Glutamatergic neuron (in vitro differentiated cells): ENCODE measurements around the gene DAPK1. TPM values are rescaled to one million over a fixed set of nuclear protein-coding genes. Genes with fewer than 3 reads are reported as not detected.
A peak's percentile ranks its signal among the peaks of the same experiment; 100 is the strongest.

ENCODE experiments used
- DNase-seq: peaks from one replicate; pipeline ENCODE4 v3.0.0; 2022
- H3K27ac Mint-ChIP-seq: one replicate; pipeline ENCODE4 v1.8.0; 2020; ENCODE audit warnings: mild to moderate bottlenecking, mixed read lengths, inconsistent platforms; ENCODE audit not compliant: unreplicated experiment
- H3K27me3 Mint-ChIP-seq: one replicate; pipeline ENCODE4 v1.8.0; 2020; ENCODE audit warnings: mild to moderate bottlenecking, moderate library complexity, mixed read lengths, inconsistent platforms; ENCODE audit not compliant: unreplicated experiment
- H3K36me3 Mint-ChIP-seq: one replicate; pipeline ENCODE4 v1.8.0; 2020; ENCODE audit warnings: mild to moderate bottlenecking, mixed read lengths, inconsistent platforms; ENCODE audit not compliant: unreplicated experiment
- H3K4me1 Mint-ChIP-seq: one replicate; pipeline ENCODE4 v1.8.0; 2020; ENCODE audit warnings: mild to moderate bottlenecking, low read depth, mixed read lengths, inconsistent platforms; ENCODE audit not compliant: unreplicated experiment
- H3K4me3 Mint-ChIP-seq: one replicate; pipeline ENCODE4 v1.8.0; 2020; ENCODE audit warnings: mild to moderate bottlenecking, mixed read lengths, inconsistent platforms; ENCODE audit not compliant: unreplicated experiment
- H3K9me3 Mint-ChIP-seq: one replicate; pipeline ENCODE4 v1.8.0; 2020; ENCODE audit warnings: mild to moderate bottlenecking, moderate library complexity, mixed read lengths, inconsistent platforms; ENCODE audit not compliant: unreplicated experiment
- CTCF ChIP-seq: fragments of 200-600 bp; sonication (generic); IDR thresholded peaks from one replicate; pipeline ENCODE4 v1.5.0; 2021; ENCODE audit not compliant: partially characterized antibody, unreplicated experiment
- total RNA-seq: library from RNA; stranded (reverse); fragmentation: NEBNext Ultra II Directional; extraction: Animal tissue kit (Norgen Biotek cat#: 25700); gene quantifications from one replicate; pipeline ENCODE4 v1.2.1, GENCODE V29; 2021; ENCODE audit not compliant: unreplicated experiment

Gene DAPK1
- total RNA-seq, 1 donor from 2014 or later, result 384 TPM

GRCh38 chr9:87490225-87490624 lies 7.4 kb upstream of the DAPK1 start:
- DNase-seq, result no peak
- H3K27me3 Mint-ChIP-seq, result no peaks in the 10 kb centered on the region
- no peak overlapping the region for H3K27ac Mint-ChIP-seq
- peaks cover 9% of the 10 kb centered on the region for H3K9me3 Mint-ChIP-seq
- peaks cover 8% of the 10 kb centered on the region for H3K4me1 Mint-ChIP-seq
- H3K36me3 Mint-ChIP-seq, result no peaks in the 10 kb centered on the region
- no peak overlapping the region for H3K4me3 Mint-ChIP-seq
- TF ChIP-seq CTCF, result no peak

GRCh38 chr9:87490907-87491306 lies 6.8 kb upstream of the DAPK1 start:
- Mint-ChIP-seq H3K4me1 (peaks cover 15% of the 10 kb centered on the region), H3K4me3 (no peak overlapping the region), H3K27ac (no peak overlapping the region), H3K36me3 (no peaks in the 10 kb centered on the region), H3K9me3 (peaks cover 11% of the 10 kb centered on the region), H3K27me3 (no peaks in the 10 kb centered on the region)
- no peak for TF ChIP-seq CTCF
- no peak for DNase-seq

- Mint-ChIP-seq H3K27me3 (no peaks in the 10 kb centered on the region), H3K4me3 (no peak overlapping the region)
- TF ChIP-seq CTCF, result no peak
Observed at GRCh38 chr9:87491523-87491922, 6.1 kb upstream of the DAPK1 start.

GRCh38 chr9:87492642-87493041 lies 5.0 kb upstream of the DAPK1 start:
- H3K36me3 Mint-ChIP-seq, result no peaks in the 10 kb centered on the region
- no peak overlapping the region for H3K4me3 Mint-ChIP-seq
- no peak for DNase-seq
- H3K27ac Mint-ChIP-seq, result no peak overlapping the region
- peaks cover 16% of the 10 kb centered on the region for H3K4me1 Mint-ChIP-seq
- H3K27me3 Mint-ChIP-seq, result no peaks in the 10 kb centered on the region
- peaks cover 15% of the 10 kb centered on the region for H3K9me3 Mint-ChIP-seq
- no peak for TF ChIP-seq CTCF

More at GRCh38 chr9:87491523-87491922, 6.1 kb upstream of the DAPK1 start:
- Mint-ChIP-seq H3K4me1 (peaks cover 16% of the 10 kb centered on the region), H3K36me3 (no peaks in the 10 kb centered on the region), H3K9me3 (peaks cover 11% of the 10 kb centered on the region), H3K27ac (no peak overlapping the region)
- no peak for DNase-seq

GRCh38 chr9:87494970-87495471 lies 2.6 kb upstream of the DAPK1 start:
- Mint-ChIP-seq H3K4me3 (peak overlapping the region; percentile 31), H3K4me1 (peaks cover 16% of the 10 kb centered on the region), H3K27ac (peak overlapping the region; percentile 92), H3K27me3 (peaks cover 5% of the 10 kb centered on the region), H3K36me3 (no peaks in the 10 kb centered on the region), H3K9me3 (peaks cover 23% of the 10 kb centered on the region)
- no peak for TF ChIP-seq CTCF
- DNase-seq, result peak; percentile 42
